HG02973 (cell line): ENCODE data around the gene CENPO.
"Not testable (repeated sequence)": the region's sequence is repeated elsewhere in the genome, so short reads cannot be mapped to it uniquely, and the experiment has no call there.

Source experiments
- ATAC-seq: cut with Tn5 transposase; IDR thresholded peaks from one replicate; pipeline ENCODE4 v1.9.1; 2021; ENCODE audit warnings: moderate library complexity; ENCODE audit not compliant: unreplicated experiment

CENPO gene

DNA sequence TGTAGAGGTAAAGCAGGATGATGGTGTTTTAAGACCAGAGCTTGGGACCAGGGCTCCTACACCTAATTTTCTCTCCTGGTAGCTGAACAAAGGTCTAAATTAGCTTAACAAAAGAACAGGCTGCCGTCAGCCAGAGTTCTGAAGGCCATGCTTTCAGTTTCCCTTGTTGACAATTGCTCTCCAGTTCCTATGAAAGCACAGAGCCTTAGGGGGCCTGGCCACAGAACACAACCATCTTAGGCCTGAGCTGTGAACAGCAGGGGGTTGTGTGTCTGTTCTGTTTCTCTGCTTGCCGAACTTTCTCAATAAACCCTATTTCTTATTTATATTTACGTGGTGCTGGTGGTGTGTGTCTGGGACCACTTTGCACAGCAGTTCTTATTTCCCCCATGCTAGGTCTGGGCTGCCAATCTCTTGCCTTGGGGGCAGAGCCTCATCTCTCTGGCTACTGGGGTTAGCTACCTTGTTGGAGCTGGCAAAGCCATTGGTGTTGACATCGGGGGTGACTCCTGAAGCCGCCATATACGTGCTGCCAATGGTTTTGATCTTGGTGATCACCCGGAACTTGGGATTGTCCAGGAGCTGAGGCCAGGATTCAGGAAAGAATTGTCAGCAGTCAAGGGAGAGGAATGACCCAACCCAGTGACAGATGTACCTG lies 29.0 kb downstream of the CENPO start:
- no peak for ATAC-seq

DNA sequence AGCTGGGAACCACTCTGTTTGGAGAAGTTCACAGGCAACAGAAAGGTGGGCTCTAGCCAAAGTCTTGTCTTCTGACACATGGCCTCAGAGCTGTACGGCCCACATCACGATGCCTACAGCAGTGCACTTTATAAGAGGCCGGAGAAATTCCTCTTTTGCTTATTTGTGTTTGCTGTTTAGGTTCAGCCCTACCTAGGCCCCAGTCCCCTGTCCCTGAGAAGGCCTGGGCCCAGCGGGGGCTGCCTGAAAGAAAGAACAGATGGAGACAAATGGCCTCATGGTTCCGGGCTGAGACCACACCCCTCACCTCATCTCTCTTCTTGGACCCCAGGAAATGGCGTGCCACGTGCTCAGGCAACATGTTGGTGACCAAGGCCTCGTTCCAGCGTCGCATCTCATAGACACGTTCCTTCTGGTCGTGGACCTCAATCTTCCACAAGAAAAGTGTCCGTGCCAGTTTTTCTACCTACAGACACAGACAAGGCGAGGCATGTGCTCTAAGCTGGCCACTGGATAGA lies 30.9 kb downstream of the CENPO start:
- ATAC-seq = no peak

DNA sequence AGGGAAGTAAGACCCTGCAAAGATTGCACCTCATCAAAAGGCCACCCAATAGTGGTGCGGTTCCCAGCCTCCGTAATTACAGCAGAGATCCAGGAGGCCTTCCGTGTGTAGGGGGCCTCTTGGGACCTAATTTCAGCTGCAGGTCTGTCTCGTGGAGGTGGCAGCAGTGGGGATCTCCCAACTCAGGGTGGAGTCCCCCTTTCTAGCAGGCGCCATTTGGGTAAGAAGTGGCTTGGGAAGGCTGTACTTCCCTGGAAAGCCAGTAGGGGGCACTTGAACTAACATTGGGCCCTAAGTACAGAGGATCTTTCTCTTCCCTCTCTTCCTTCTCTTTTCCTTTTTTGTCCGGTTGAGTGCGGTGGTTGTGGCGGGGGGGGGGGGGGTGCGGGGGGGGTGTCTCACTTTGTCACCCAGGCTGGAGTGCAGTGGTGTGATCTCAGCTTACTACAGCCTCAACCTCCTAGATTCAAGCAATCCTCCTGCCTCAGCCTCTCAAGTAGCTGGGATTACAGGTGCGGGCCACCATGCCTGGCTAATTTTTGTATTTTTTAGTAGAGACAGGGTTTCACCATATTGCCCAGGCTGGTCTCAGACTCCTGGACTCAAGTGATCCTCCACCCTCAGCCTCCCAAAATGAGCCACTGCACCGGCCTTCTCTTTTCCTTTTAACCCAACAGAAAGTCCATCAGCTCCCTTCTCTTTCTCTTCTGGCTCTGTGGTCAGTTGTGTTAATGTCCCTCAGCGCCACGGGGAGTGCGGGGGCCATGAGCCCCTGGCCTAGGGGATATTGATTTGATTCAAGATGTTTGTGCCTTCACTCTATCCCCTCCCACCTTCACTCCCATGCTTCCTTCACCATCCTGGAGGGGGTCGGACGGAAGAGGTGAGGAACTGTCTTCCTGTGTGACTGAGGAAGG lies 32.0 kb downstream of the CENPO start:
- no peak for ATAC-seq

DNA sequence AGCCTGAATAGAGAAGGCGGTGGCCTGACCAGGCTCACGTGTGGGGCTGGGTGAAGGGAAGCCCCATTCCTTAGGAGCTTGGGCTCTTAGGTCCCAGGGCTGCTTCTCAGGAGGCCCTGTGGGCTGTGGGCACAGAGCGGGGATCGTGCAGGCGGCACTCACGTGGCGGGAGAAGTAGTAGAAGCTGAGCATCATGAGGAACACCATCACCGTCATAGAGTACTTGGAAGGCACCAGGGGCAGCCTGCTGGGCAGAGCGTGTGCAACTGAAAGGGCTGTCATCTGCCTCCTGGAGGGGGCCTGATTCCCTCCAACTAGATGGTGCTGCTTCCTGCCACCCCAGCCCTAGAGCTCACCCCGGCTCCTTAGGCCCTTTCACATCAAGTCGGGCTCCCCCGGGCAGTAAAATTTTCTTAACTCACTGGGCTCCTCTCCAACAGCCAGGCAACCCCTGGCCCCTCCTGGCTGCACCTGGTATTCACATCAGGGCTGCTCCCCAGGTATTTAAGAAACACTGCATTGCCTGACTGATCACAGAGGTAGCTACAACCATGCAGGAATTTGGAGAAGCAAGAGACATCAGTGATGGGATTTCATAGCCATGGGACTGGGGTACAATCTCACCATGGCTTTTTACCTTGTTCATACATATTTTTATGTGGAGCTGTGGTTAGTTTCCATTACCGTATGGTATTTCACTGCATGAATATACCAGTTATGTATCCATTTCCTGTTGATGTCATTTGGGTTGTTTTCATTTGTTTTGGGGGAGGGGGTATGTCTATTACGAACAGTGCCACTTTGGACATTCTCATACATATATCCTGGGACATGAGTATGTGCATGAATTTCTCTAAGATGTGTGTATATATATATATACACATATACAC lies 32.9 kb downstream of the CENPO start:
- ATAC-seq = no peak

DNA sequence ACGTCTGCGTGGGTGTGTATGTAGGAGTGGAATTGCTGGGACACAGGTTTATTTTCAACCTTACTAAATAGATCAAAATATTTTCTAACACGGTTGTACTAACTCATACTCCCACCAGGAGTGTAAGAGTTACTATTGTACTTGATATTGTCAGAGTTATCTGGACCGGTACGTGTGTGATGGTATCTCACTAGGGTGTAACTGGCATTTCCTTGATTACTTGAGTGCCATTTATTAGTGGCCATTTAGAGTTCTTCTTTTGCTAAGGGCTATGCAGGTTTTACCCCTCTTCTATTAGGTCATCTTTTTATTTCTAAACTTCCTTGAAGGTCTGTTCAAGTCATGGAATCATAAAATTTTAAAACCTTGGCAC lies 33.5 kb downstream of the CENPO start:
- no peak for ATAC-seq

DNA sequence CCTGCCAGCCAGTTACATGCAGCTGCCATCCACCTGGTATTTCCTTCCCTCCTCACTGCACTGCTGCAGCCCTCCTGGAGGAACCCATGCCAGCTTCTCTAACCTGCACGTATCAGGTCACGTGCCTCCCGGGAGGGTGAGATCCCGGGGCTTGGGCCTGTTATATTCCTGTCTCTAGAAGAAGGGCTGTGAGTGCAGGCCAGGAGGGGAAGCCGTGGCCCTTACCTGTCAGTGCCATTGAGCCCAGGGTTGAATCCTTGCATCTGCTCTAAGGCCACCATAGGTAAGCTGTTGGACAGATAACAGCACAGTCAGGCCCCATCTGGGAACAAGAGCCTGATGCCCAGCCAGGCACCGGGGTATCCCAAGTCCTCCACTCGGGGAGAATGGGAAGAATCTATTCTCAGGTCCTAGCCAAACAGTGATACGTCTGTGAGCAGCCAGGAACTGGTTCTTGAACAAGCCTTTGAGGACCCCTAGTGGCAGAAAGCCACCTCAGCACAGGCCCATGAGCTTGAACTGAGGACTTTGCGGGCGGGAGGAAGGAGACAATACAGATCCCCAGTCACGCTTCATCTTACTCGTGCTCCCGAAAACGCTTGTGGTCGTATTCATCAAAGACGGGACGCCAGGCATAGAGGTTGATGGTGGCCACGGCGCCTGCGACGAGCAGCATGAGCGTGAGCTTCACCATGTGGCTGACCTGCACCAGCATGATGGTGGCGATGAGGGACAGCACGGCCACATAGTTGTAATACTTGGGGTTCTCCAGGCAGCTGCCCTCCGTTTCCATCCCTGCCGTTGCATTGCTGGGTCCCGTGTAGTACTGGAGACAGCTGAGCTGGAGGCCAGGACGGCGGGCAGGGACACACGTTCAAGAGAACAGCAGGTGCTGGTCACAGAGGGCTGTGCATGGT lies 34.4 kb downstream of the CENPO start:
- ATAC-seq = peak; percentile 66

DNA sequence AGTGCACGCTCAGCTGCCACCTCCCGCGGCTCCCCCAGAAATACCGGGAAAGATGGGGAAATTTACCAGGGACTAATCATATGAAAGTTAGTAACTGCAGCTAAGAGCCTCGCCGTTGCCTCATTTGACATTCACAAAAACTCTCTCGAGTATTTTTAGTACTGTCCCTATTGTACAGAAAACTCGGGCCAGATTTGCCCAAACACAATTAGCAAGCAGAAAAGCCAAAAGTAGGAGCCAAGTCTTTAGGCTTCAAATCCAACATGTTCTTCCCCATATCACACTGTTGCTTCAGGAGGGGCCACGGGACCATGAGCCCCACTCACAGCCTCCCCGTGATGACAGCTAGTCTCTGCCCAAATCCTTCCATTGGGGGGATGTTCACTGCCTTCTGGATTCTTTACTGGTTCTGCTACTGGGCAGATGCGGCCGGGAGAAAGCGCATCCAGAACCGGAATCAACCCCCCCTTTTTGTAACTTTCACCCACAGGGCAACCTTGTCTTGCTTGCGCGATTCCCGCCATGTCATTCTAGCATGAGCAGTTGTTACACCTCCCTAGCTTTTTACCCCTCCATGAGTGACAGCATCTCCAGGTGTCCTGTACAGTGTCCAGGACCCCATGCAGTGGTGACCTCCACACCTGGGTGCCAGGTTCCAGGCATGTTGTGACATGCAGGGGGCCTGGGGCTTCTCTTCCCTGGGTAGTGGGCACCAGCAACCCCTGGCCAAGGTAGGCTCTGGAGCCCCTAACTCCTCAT lies 35.2 kb downstream of the CENPO start:
- no peak for ATAC-seq

DNA sequence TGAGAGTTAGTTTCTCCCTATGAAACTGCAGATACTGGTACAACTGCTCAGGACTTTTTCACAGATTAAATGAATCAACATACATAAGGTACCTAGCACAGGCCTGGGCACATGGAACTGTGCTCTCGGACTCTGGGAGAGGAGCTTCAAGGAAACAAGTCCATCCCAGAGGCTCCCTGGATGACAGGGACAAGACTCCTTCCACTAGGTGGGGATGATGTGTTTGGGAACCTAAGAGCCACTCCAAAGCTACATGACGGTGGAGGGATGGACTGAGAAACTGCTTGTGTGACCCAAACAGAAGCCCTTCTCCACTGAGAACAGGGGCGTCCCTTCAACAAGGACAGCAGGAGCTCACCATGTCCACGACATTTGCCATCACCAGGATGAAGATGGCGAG lies 37.1 kb downstream of the CENPO start:
- ATAC-seq = no peak

DNA sequence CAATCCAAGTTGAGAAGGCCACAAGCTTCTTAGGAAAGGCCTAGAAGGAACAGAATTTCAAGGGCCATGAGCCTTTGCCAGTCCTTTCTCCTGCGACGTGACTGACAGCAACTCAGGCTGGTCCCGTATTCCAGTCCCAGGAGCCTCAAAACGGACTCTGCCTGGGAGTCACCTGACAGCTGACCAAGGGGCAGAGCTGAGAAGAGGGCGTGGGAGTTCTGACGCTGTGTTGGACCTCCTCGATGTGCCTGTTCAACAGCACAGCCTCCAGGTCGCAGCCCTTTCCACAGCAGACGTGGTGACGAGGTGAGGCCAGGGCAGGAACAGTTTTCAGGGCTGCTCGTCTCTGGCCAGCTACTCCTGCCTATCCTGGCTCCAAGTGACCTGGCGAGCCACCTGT lies 37.6 kb downstream of the CENPO start:
- ATAC-seq = no peak

DNA sequence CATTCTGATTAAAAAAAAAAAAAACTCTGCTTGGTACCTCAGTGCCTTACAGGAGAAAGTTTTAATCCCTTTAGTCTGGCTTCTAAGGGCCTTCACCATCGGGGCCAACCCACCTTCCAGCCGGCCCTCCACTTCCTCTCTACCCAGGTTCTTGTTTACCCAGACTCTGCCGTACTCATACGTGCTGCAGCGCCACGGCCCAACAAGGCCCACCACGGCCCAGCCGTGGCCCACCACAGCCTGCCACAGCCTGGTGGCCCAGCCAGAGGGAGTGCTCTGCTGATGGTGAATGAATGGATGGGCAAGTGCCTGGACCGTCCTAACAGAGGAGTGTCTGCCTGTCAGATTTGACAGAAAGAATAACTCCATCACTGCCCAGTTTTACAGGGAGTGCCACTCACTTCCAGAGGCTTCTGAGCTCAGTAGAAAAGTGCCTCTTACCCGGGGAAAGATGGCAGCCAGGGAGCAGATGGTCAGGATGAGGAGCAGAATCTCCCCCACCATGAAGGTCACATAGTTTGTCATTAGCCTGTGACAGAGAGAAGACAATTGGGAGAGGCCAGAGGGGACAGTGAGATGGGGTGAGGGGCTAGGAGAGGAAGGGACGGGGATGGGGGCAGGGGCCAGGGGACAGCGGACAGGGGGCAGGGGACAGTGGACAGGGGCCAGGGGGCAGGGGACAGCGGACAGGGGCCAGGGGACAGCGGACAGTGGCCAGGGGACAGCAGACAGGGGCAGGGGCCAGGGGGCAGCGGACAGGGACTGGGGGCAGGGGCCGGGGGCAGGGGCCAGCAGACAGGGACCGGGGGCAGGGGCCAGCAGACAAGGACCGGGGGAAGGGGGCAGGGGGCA lies 38.2 kb downstream of the CENPO start:
- no peak for ATAC-seq

DNA sequence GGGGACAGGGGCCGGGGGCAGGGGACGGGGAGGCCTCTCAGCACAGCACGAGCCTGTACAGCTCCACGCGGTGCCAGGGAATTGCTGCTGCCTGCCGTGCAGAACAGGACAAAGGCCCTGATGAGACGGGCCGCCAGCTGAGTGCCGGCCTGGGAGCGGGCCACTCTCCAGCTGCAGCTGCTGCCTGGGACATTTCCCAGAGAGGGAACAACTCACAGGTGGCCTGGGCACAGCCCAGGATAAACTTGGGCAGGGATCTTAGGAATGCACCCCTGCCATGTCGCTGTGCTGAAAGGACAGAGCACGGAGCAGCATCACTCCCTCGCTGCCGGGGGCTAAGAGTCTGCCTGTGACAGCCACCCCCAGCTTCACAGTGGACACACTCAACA lies 38.8 kb downstream of the CENPO start:
- no peak for ATAC-seq

DNA sequence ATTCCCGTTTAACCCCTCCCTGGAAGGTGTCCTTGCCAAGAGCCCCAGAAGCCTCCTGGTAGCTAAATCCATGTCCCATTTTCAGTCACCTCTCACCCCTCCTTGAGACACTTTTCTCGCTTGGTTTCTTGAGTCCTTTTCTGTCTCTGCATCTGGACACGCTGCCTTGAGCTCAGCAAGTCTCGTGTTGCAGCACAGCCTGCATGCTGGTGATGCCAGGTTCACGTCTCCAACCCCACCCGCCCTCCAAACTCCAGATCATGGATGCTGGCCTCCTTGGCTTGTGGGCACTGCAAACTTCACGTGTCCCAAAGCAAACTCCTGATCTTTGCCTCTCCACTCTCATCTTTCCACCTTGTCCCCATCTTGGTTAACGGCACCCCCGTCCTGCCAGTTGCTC lies 39.3 kb downstream of the CENPO start:
- ATAC-seq = no peak

DNA sequence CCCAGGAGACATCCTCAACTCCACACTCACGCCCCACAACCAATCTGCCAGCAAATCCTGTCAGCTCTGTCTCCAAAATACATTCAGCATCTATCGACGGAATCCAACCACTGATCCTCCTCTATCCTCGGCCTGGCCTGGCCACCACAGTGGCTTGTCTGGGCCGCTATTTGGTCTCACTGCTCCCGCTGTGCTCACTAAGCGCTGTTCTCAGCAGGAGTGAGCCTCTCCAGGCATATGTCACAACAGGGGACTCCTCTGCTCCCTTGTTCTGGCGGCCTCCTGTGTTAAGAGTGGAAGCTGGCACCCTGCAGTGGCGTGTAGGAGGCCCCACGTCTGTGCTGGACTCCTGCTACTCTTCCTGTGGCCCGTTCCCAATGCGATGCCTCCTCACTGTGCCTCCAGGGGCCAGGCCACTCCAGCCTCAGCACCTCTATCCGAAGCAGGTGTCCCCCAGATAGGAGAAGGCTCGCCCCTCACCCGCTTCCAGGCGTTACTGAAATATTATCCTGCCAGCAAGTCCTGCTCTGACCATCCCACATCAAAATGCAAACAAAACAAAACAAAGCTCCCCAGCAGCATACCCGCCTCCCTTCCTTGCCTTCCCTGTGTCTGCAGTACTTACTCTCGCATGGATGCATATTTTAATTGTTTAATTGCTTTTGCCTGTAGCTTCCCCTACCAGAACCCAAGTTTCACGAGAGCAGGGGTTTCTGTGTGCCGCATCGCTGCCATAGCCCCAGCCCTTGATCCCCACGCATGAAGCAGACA lies 39.9 kb downstream of the CENPO start:
- ATAC-seq = no peak

DNA sequence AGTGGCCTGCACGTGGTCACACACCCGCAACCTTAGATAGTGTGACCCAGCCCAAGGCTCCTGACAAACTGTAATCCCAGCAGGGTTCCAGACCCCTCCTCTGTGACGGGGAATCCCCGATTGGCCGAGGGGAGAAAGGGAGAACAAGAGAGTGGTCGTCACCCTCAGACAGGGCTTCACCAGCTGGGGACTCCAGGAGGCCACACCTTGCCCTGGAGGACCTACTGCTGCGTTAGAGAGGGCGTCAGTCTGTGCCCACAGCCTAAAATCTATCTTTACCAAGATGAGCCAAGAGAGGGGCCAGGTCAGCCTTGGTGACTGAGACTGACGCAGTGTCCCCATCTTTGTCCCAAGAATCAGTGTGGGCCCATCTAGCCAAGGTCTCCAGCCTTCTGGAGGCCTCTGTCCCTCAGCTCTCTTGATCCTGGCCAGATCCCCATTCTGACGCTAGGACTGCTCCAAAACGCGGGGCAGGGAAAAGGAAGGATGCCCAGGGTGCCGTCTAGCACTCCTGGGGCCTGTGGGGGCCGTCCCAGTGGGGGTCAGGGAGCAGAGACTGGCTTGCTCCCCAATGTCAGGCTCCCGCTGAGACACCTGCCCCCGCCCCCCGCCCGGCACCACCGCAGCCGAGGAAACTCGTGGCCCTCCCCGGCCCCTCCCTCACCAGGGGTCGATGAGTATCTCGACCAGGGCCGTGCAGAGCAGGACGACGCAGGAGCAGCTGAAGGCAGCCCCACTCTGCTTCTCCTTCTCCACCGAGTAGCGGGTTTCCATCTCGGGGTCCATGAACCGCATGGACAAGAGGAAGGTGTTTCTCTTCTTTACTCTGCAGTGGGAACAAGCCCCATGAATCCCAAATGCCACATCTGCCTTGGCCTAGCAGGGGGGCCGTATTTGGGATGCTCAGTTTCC lies 40.9 kb downstream of the CENPO start:
- no peak for ATAC-seq

DNA sequence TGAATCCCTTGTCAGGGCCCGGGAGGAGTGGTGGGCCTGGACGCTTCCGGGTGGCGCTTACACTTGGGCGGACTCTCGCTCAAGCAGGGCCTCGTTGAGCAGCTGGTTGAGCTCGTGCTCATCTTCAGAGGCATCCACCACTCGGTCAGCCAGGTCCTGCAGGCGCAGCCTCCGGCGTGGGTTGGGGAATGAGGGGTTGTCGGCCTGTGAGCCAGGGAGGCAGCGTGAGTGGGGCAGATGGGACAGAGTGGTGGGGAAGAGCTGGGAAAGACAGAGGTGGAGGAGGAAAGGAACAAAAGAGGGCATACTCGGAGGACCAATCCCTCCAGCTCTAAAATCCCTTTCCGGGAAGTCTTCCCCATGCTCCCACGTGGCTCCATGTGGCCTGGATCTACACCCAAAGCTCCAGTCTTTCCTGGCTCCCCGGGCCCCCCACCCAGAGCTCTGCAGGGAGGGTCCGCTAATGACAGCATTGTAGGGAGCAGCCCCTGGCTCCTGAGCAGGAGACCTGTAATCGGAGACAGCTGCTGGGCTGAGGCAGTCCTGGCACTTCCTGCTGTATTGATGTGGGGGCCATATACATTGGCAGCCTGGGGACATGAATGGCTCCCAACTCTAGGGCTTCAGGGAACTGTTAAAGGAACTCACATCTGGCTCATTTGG lies 41.6 kb downstream of the CENPO start:
- ATAC-seq = no peak

DNA sequence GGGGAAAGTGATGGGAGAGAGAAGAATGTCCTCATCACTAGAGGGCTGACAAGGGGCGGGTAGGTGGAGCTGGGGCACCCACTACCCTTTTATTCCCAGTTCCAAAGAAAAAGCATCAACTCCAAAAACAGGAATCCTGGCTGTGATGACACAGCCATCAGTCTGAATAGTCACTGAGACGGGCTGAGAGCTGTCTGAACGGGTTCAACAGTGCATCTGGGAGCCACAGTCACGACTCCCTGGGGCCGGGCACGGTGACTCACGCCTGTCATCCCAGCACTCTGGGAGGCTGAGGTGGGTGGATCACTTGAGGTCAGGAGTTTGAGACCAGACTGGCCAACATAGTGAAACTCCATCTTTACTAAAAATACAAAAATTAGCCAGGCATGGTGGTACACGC lies 42.2 kb downstream of the CENPO start:
- ATAC-seq = not testable (repeated sequence)
